Stimulated activated CD4-positive, alpha-beta T cell treated with anti-CD3 and anti-CD28 coated beads, Interleukin-15, amount 100 ng/mL, for 48 hours (primary cell): ENCODE results near the gene KIF9.
"Not testable (repeated sequence)": the region's sequence is repeated elsewhere in the genome, so short reads cannot be mapped to it uniquely, and the experiment has no call there.

Experiments used
- DNase-seq, 2 donors: peaks; one replicate each; pipeline ENCODE4 v3.0.0-alpha.2; 2020; ENCODE audit warnings: low read depth in 2 of 2

KIF9 gene

GRCh38 chr3:47193871-47194859 lies 88.4 kb downstream of the KIF9 start:
- DNase-seq, result no peak

- no peak for DNase-seq
These were observed 96.3 kb downstream of the KIF9 start for GRCh38 chr3:47186285-47186684.

GRCh38 chr3:47181685-47182084 lies 100.9 kb downstream of the KIF9 start:
- not testable (repeated sequence) for DNase-seq

- DNase-seq, result not testable (repeated sequence)
These were observed 102.6 kb downstream of the KIF9 start for GRCh38 chr3:47180011-47180410.
